Endodermal cell (in vitro differentiated cells): ENCODE measurements around the gene LRP5. TPM values are rescaled to one million over a fixed set of nuclear protein-coding genes. Genes with fewer than 3 reads are reported as not detected.

ENCODE experiments used
- DNase-seq: peaks from one replicate; pipeline ENCODE4 v3.0.0-alpha.2; 2017
- H3K27ac ChIP-seq: 2 replicates; pipeline ENCODE4 v1.5.1; 2013; ENCODE audit warnings: mild to moderate bottlenecking, low read depth, low read length, moderate library complexity
- H3K27me3 ChIP-seq: 2 replicates; pipeline ENCODE4 v1.6.1; 2013; ENCODE audit warnings: mild to moderate bottlenecking, low read length, moderate library complexity; ENCODE audit not compliant: insufficient read depth, control insufficient read depth, poor library complexity, severe bottlenecking
- H3K36me3 ChIP-seq: 2 replicates; pipeline ENCODE4 v1.7.0; 2013; ENCODE audit warnings: mild to moderate bottlenecking, low read length, moderate library complexity; ENCODE audit not compliant: control insufficient read depth, insufficient read depth
- H3K4me1 ChIP-seq: one replicate; pipeline ENCODE4 v1.7.0; 2013; ENCODE audit warnings: low read length; ENCODE audit not compliant: control insufficient read depth, insufficient read depth
- H3K4me3 ChIP-seq: 2 replicates; pipeline ENCODE4 v1.5.1; 2013; ENCODE audit warnings: mild to moderate bottlenecking, low read length, moderate library complexity
- H3K9ac ChIP-seq: 2 replicates; pipeline ENCODE4 v1.6.1; 2013; ENCODE audit warnings: mild to moderate bottlenecking, low read length, moderate library complexity; ENCODE audit not compliant: poor library complexity, severe bottlenecking; ENCODE audit errors: extremely low read depth
- H3K9me3 ChIP-seq: 2 replicates; pipeline ENCODE4 v1.6.1; 2013; ENCODE audit warnings: mild to moderate bottlenecking, low read length, moderate library complexity; ENCODE audit not compliant: control insufficient read depth
- H3K27ac Mint-ChIP-seq: 2 replicates; pipeline ENCODE4 v1.8.0; 2020; ENCODE audit warnings: mixed read lengths
- H3K27me3 Mint-ChIP-seq: 2 replicates; pipeline ENCODE4 v1.8.0; 2021; ENCODE audit warnings: mild to moderate bottlenecking, mixed read lengths; ENCODE audit not compliant: insufficient read depth
- H3K36me3 Mint-ChIP-seq: 2 replicates; pipeline ENCODE4 v1.8.0; 2020; ENCODE audit warnings: low read depth, mixed read lengths
- H3K4me1 Mint-ChIP-seq: 2 replicates; pipeline ENCODE4 v1.8.0; 2020; ENCODE audit warnings: mixed read lengths
- H3K4me3 Mint-ChIP-seq: 2 replicates; pipeline ENCODE4 v1.8.0; 2020; ENCODE audit warnings: mild to moderate bottlenecking, moderate library complexity, mixed read lengths
- H3K9me3 Mint-ChIP-seq: 2 replicates; pipeline ENCODE4 v1.8.0; 2020; ENCODE audit warnings: mild to moderate bottlenecking, mixed read lengths
- CTCF ChIP-seq: fragments of 200-600 bp; sonication (generic); conservative IDR thresholded peaks from 2 replicates; pipeline ENCODE4 v1.5.0; 2021; ENCODE audit warnings: antibody characterized with exemption, mild to moderate bottlenecking
- WGBS, 2 experiments: methylation state at CpG; one replicate each; pipeline versions ENCODE4 v1.1.5 to v1.1.7; 2013; ENCODE audit warnings: missing lambda C conversion rate in 2 of 2, mixed read lengths in 1 of 2; ENCODE audit not compliant: insufficient coverage in 1 of 2, insufficient read length in 1 of 2; 5-methylcytosine and 5-hydroxymethylcytosine counted together
- total RNA-seq, 2 donors: library from RNA; stranded (reverse); fragmentation: NEBNext Ultra II Directional in 1 of 2; extraction: Animal tissue kit (Norgen Biotek cat#: 25700) in 1 of 2; gene quantifications; 2 replicates in 1 of 2; 3 replicates in 1 of 2; pipeline ENCODE4 v1.2.1, GENCODE V29; 2021

LRP5 gene
- total RNA-seq, 2 donors from 2014 or later = 58.2 to 64.1 TPM

GRCh38 chr11:68497761-68498160 is 185.4 kb downstream of the LRP5 start:
- 98 to 100% methylated on average over 2 of the region's 2 CpGs for WGBS, 2 experiments
- H3K27me3 ChIP-seq = no peaks in the 10 kb centered on the region
- peaks cover 7% of the 10 kb centered on the region for H3K36me3 Mint-ChIP-seq
- no peaks in the 10 kb centered on the region for H3K36me3 ChIP-seq
- no peak overlapping the region for H3K4me3 ChIP-seq
- peak overlapping the region; percentile 40 for H3K27ac Mint-ChIP-seq
- peaks cover 3% of the 10 kb centered on the region for H3K9me3 Mint-ChIP-seq
- peaks cover 28% of the 10 kb centered on the region for H3K4me1 Mint-ChIP-seq
- DNase-seq = no peak
- H3K9ac ChIP-seq = no peak overlapping the region
- H3K27ac ChIP-seq = no peak overlapping the region
- H3K27me3 Mint-ChIP-seq = no peaks in the 10 kb centered on the region
- H3K9me3 ChIP-seq = no peaks in the 10 kb centered on the region
- no peak overlapping the region for H3K4me3 Mint-ChIP-seq
- no peak for TF ChIP-seq CTCF
- peaks cover 7% of the 10 kb centered on the region for H3K4me1 ChIP-seq

- Histone ChIP-seq H3K27ac (no peak overlapping the region), H3K4me1 (peaks cover 7% of the 10 kb centered on the region), H3K9me3 (no peaks in the 10 kb centered on the region), H3K9ac (no peak overlapping the region), H3K4me3 (no peak overlapping the region), H3K27me3 (no peaks in the 10 kb centered on the region), H3K36me3 (no peaks in the 10 kb centered on the region)
- DNase-seq = no peak
- H3K4me3 Mint-ChIP-seq = no peak overlapping the region
- peaks cover 7% of the 10 kb centered on the region for H3K36me3 Mint-ChIP-seq
- peaks cover 3% of the 10 kb centered on the region for H3K9me3 Mint-ChIP-seq
- peak overlapping the region; percentile 30 for H3K27ac Mint-ChIP-seq
- peaks cover 30% of the 10 kb centered on the region for H3K4me1 Mint-ChIP-seq
- 88 to 95% methylated on average over 2 of the region's 2 CpGs for WGBS, 2 experiments
- no peak for TF ChIP-seq CTCF
- no peaks in the 10 kb centered on the region for H3K27me3 Mint-ChIP-seq
Measured at GRCh38 chr11:68498321-68498720, 185.9 kb downstream of the LRP5 start.

Other genes with a start within 250 kb of the LRP5 start
- 10 to 100 TPM; 56.1 to 75.9 TPM for gene CHKA, start 191.2 kb upstream of the LRP5 start, total RNA-seq
- 10 to 100 TPM; 53.3 to 62.3 TPM for gene KMT5B, start 99.3 kb upstream of the LRP5 start, total RNA-seq
- gene C11orf24, start 40.6 kb upstream of the LRP5 start, total RNA-seq = 10 to 100 TPM; 38.4 to 39.4 TPM
- 100 to 1,000 TPM; 118 to 136 TPM for gene PPP6R3, start 148.2 kb downstream of the LRP5 start, total RNA-seq